K562 (cell line): ENCODE measurements around the gene RALB. TPM values are rescaled to one million over a fixed set of nuclear protein-coding genes. Genes with fewer than 3 reads are reported as not detected.
A peak's percentile ranks its signal among the peaks of the same experiment; 100 is the strongest.

ENCODE experiments used
- CREB1 ChIP-seq, 2 experiments: sonication (generic) in 1 of 2; formaldehyde crosslinking in 1 of 2; IDR thresholded peaks; 2 replicates each; pipeline versions ENCODE4 v1.6.1 to v1.8.0; 2012 to 2022; ENCODE audit warnings: inconsistent platforms in 1 of 2, mild to moderate bottlenecking in 1 of 2, missing genetic modification reagents in 1 of 2, moderate library complexity in 1 of 2
- CTCFL ChIP-seq: IDR thresholded peaks from 2 replicates; pipeline ENCODE4 v1.6.1; 2011; ENCODE audit warnings: borderline replicate concordance, low read depth, mild to moderate bottlenecking, moderate library complexity, low read length; ENCODE audit not compliant: insufficient read depth, poor library complexity, severe bottlenecking
- MGA ChIP-seq: fragments of 450-650 bp; IDR thresholded peaks from 2 replicates; pipeline ENCODE4 v1.6.1; 2016; ENCODE audit warnings: mild to moderate bottlenecking, moderate library complexity
- NEUROD1 ChIP-seq: fragments of 150-350 bp; IDR thresholded peaks from 2 replicates; pipeline ENCODE4 v1.6.1; 2014; ENCODE audit warnings: borderline replicate concordance, low read length, low read depth; ENCODE audit not compliant: partially characterized antibody
- PCBP2 ChIP-seq: fragments of 200-400 bp; formaldehyde crosslinking; IDR thresholded peaks from 2 replicates; pipeline ENCODE4 v1.6.1; 2018; ENCODE audit warnings: low read length, low read depth, mild to moderate bottlenecking, moderate library complexity; ENCODE audit not compliant: poor library complexity, severe bottlenecking
- PHTF2 ChIP-seq: fragments of 250-450 bp; sonication (Bioruptor Pico); IDR thresholded peaks from 2 replicates; pipeline ENCODE4 v1.5.0; 2021; ENCODE audit warnings: mild to moderate bottlenecking
- PRPF4 ChIP-seq: fragments of 200-400 bp; formaldehyde crosslinking; IDR thresholded peaks from one replicate; pipeline ENCODE4 v1.6.1; 2017; ENCODE audit warnings: low read length, low read depth, mild to moderate bottlenecking; ENCODE audit not compliant: insufficient read depth, poor library complexity, severe bottlenecking
- TFAP4 ChIP-seq: sonication (generic); formaldehyde crosslinking; IDR thresholded peaks from 2 replicates; pipeline ENCODE4 v1.8.0; 2022; ENCODE audit warnings: missing genetic modification reagents, mild to moderate bottlenecking, moderate library complexity, borderline replicate concordance
- ZBTB1 ChIP-seq: sonication (generic); formaldehyde crosslinking; IDR thresholded peaks from 2 replicates; pipeline ENCODE4 v1.8.1; 2023; ENCODE audit warnings: missing genetic modification reagents, low read depth, mild to moderate bottlenecking, borderline replicate concordance
- ZNF263 ChIP-seq: sonication (generic); formaldehyde crosslinking; IDR thresholded peaks from 2 replicates; pipeline ENCODE4 v1.8.0; 2022; ENCODE audit warnings: mild to moderate bottlenecking, missing genetic modification reagents, borderline replicate concordance
- polyA plus RNA-seq, 8 experiments: library from polyadenylated mRNA; depleted of rRNA in 4 of 8; stranded (reverse) in 5 of 8; unstranded in 3 of 8; fragments of >200 nt; fragmentation: Nextera tagmentation in 2 of 8; fragmentation: Illumina TruSeq in 1 of 8; extraction: Ambion mirVana in 2 of 8; extraction: Trizol in 1 of 8; gene quantifications; 2 replicates each; pipeline versions ENCODE4 v1.2.1 to v1.2.3, GENCODE V29; 2011 to 2014; ENCODE audit warnings: inconsistent platforms in 1 of 8, missing spikeins in 1 of 8
- total RNA-seq, 7 experiments: library from RNA; depleted of rRNA in 6 of 7; stranded (reverse); fragments of >200 nt in 6 of 7; fragmentation: Illumina TruSeq in 2 of 7; extraction: Trizol in 2 of 7; gene quantifications; 2 replicates each; pipeline versions ENCODE4 v1.2.1 to v1.2.3, GENCODE V29; 2011 to 2021; ENCODE audit warnings: low replicate concordance in 1 of 7

RALB gene
- total and polyA plus RNA-seq, 9 of the 15 experiments (the other 6 are each of a cell fraction or from before 2014, with no cell fraction given), result 14.8 to 65.6 (median 38.4) TPM

- TF ChIP-seq MGA (peak; percentile 89), PHTF2 (no peak), ZBTB1 (CRISPR knock-in tag) (peak; percentile 76), PCBP2 (no peak), NEUROD1 (no peak), TFAP4 (CRISPR knock-in tag) (peak; percentile 60; the same call in 1 of the 2 replicates), CTCFL (peak; percentile 35), ZNF263 (CRISPR knock-in tag) (peak; percentile 61), PRPF4 (peak; percentile 53), CREB1 (IDR thresholded peaks at IDR 0.05) (peak; percentile 38; the same call in 1 of the 2 replicates), CREB1 (CRISPR knock-in tag; IDR thresholded peaks at IDR 0.05) (peak; percentile 58)
These were observed 29.4 kb upstream of the RALB start, which contains the start of gene TMEM185B (continued) for GRCh38 chr2:120223034-120223912.
